Thoracic aorta (tissue), 2 donors: ENCODE measurements around the gene REC114. TPM values are rescaled to one million over a fixed set of nuclear protein-coding genes. Genes with fewer than 3 reads are reported as not detected.

ENCODE experiments used
- ATAC-seq: fragments of 150-250 bp; one replicate; pipeline ENCODE4 v1.8.0; 2017; ENCODE audit warnings: low read depth; ENCODE audit not compliant: insufficient number of reproducible peaks, low FRiP score
- DNase-seq: peaks from one replicate; pipeline ENCODE4 v3.0.0-alpha.2; 2020; ENCODE audit warnings: low spot score
- H3K27ac ChIP-seq, 2 donors: fragments of 200-600 bp; sonication (generic); 1 replicate in 1 of 2; 2 replicates in 1 of 2; pipeline ENCODE4 v1.5.1; 2016; ENCODE audit warnings: mild to moderate bottlenecking in 2 of 2, moderate library complexity in 2 of 2
- H3K27me3 ChIP-seq: fragments of 200-600 bp; sonication (generic); replicated peaks from 2 replicates; pipeline ENCODE4 v1.6.0; 2016; ENCODE audit warnings: mild to moderate bottlenecking; ENCODE audit not compliant: insufficient read depth
- H3K36me3 ChIP-seq: fragments of 200-600 bp; sonication (generic); one replicate; pipeline ENCODE4 v1.5.1; 2016
- H3K4me1 ChIP-seq, 2 donors: fragments of 200-600 bp; sonication (generic); 1 replicate in 1 of 2; 2 replicates in 1 of 2; pipeline versions ENCODE4 v1.5.1 to v1.6.0; 2016; ENCODE audit warnings: low read depth in 2 of 2, mild to moderate bottlenecking in 1 of 2; ENCODE audit not compliant: control insufficient read depth in 1 of 2
- H3K4me3 ChIP-seq: fragments of 200-600 bp; sonication (generic); 2 replicates; pipeline ENCODE4 v1.5.1; 2016; ENCODE audit warnings: mild to moderate bottlenecking
- H3K9me3 ChIP-seq: fragments of 200-600 bp; sonication (generic); 2 replicates; pipeline ENCODE4 v1.5.1; 2016
- total RNA-seq, 2 donors: library from RNA; depleted of rRNA; stranded (reverse); fragments of >200 nt; gene quantifications; one replicate each; pipeline versions ENCODE4 v1.1.0 to v1.2.3, GENCODE V29; 2016
- TF ChIP-seq, protein P1 (sequence below): fragments of 200-600 bp; sonication (generic); IDR thresholded peaks from one replicate; pipeline ENCODE4 v1.5.1; 2019; ENCODE audit warnings: antibody characterized with exemption

REC114 gene
- total RNA-seq, 2 donors from 2014 or later: not detected

DNA sequence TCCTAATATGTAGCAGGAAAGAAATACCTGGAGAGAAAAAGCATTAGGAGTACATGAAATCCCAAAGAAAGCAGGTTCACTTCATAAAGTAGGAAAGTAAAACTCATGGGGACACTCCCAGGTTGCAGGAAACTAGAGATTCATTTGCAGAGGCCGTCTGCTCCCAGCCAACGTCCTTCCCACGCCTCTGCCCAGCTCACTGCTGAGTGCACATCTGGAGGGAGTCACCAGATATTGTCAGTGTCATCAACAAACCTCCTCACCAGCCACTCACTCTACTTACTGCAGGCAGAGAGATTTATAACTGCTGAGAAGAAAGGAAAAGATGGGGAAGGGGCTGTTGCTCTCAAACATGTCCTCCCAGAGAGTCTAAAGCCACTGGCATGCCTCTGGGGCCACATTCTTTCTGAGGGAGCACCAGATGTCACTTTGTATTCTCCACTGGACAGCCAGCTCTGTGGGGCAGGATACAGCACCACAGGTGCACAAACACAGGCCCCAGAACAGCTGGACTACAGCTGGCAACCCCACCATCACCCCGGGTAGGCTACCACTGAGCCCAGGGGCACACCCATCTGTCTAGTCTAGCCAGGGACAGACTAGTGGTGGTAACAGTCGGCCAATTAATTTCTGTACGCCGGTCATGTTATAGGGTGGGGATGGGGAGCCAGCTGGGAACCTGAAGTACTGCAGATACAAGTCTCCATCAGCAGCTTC lies 125.8 kb downstream of the REC114 start:
- H3K36me3 ChIP-seq: peaks cover 62% of the 10 kb centered on the region
- no peak overlapping the region for H3K4me3 ChIP-seq
- DNase-seq (no peak), ATAC-seq (no peak)
- no peaks in the 10 kb centered on the region for H3K9me3 ChIP-seq
- no peaks in the 10 kb centered on the region for H3K27me3 ChIP-seq
- TF ChIP-seq, protein P1, sequence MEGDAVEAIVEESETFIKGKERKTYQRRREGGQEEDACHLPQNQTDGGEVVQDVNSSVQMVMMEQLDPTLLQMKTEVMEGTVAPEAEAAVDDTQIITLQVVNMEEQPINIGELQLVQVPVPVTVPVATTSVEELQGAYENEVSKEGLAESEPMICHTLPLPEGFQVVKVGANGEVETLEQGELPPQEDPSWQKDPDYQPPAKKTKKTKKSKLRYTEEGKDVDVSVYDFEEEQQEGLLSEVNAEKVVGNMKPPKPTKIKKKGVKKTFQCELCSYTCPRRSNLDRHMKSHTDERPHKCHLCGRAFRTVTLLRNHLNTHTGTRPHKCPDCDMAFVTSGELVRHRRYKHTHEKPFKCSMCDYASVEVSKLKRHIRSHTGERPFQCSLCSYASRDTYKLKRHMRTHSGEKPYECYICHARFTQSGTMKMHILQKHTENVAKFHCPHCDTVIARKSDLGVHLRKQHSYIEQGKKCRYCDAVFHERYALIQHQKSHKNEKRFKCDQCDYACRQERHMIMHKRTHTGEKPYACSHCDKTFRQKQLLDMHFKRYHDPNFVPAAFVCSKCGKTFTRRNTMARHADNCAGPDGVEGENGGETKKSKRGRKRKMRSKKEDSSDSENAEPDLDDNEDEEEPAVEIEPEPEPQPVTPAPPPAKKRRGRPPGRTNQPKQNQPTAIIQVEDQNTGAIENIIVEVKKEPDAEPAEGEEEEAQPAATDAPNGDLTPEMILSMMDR: no peak
- no peak overlapping the region for H3K27ac ChIP-seq
- peaks cover 0 to 17% of the 10 kb centered on the region in 2 donors for H3K4me1 ChIP-seq

DNA sequence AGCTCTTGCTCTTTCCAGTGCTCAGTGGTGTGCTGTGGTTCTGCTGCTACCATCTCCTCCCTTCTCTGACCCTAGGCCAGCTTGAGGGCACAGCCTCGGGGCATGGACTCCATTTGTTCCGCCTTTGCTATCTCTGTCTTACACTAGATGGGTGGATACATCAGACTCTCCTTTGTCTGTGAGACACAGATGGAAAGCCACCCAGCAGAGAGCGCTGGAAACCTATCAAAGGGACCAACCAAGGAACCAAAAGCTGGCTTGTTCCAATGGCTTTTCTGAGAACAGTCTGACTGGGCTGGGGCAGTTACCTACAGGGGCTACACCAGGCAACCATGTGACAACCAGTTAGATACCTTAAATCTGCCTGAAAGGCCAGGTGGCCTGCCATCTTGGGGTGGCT lies 126.4 kb downstream of the REC114 start:
- TF ChIP-seq, protein P1: no peak
- Histone ChIP-seq H3K27me3 (no peaks in the 10 kb centered on the region), H3K4me1 (peaks cover 0 to 11% of the 10 kb centered on the region in 2 donors), H3K9me3 (no peaks in the 10 kb centered on the region), H3K27ac (no peak overlapping the region), H3K36me3 (peaks cover 60% of the 10 kb centered on the region), H3K4me3 (no peak overlapping the region)
- no peak for DNase-seq
- ATAC-seq: no peak

DNA sequence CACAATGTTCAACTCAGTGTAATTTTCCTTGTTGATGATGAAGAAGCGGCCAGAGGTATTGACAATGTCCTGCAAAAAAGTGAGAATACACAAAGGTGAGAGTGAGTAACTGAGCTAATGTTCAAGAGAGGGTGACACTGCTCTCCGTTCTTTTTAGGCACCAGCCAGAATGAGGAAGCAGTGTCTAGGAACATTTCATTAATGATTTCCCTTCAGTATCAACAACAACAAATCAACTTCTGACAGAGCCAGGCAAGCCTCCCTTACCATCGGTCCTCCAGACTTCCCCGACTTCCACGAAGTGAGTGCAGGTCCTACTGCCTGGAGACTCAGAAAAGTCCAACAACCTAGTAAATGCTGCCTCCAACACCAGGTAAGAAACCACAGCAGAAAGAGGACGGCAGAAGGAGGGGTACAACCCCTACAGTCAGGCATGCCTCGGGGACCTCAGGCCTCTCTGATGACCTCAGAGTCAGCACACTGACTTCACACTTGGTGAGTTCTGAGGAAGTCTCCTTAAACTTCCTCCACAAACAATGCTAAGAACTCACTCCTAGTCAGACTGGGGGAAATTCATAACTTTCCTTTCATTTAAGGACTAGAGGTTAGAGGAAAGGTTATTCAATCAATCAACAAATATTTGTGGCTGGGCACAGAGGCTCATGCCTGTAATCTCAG lies 127.5 kb downstream of the REC114 start:
- Histone ChIP-seq H3K36me3 (peaks cover 60% of the 10 kb centered on the region), H3K4me1 (peaks cover 0 to under 1% of the 10 kb centered on the region in 2 donors), H3K4me3 (no peak overlapping the region), H3K27me3 (no peaks in the 10 kb centered on the region), H3K9me3 (no peaks in the 10 kb centered on the region), H3K27ac (no peak overlapping the region)
- TF ChIP-seq, protein P1: no peak
- ATAC-seq (no peak), DNase-seq (no peak)

DNA sequence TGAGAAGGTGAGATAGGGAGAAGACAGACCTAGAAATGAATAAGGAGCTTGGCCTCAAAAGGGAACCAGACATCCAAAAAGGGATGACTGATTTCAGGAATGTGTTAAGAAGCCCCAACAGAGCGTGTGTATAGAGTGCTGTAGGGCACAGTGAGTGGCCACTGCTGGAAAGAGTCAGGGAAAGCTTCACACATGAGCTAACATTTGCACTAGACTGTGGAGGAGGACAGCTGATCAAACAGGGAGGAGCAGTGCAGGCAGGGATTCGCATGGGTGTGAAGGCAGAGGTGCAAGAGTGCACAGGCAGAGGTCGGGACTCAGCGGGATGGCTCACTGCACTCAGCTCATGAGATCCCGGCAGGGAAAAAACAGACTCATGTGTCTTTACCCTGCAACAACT lies 128.4 kb downstream of the REC114 start:
- H3K4me3 ChIP-seq: no peak overlapping the region
- H3K4me1 ChIP-seq: peaks cover 0 to 6% of the 10 kb centered on the region in 2 donors
- H3K9me3 ChIP-seq: no peaks in the 10 kb centered on the region
- H3K36me3 ChIP-seq: peaks cover 64% of the 10 kb centered on the region
- TF ChIP-seq, protein P1: no peak
- H3K27me3 ChIP-seq: no peaks in the 10 kb centered on the region
- DNase-seq (no peak), ATAC-seq (no peak)
- no peak overlapping the region for H3K27ac ChIP-seq

DNA sequence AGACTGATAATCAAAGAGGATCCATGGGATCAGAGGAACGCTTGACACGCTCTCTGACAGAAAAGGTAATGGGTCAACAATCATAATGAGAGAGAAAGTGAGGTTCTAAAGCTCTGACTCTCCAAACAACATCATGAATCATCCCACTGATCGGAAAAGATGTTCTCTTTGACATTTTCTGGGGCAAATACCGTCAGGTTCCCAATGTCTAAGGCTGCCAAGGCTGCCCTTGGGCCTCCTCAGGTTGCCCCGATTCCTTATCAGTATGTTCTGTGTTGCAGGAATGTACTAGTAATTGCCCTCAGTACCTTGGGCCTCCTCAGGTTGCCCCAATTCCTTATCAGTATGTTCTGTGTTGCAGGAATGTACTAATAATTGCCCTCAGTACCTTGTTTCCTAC lies 129.3 kb downstream of the REC114 start:
- H3K9me3 ChIP-seq: no peaks in the 10 kb centered on the region
- no peak for DNase-seq
- no peaks in the 10 kb centered on the region for H3K27me3 ChIP-seq
- no peak overlapping the region for H3K4me3 ChIP-seq
- peaks cover 64% of the 10 kb centered on the region for H3K36me3 ChIP-seq
- H3K27ac ChIP-seq: no peak overlapping the region
- H3K4me1 ChIP-seq: peaks cover 0 to 6% of the 10 kb centered on the region in 2 donors
- ATAC-seq: no peak
- TF ChIP-seq, protein P1: no peak
